Pons (tissue), 1 donor: Measurements from ENCODE around the gene USP54.

Source experiments
- DNase-seq: peaks from one replicate; pipeline ENCODE4 v3.0.0-alpha.2; 2016; ENCODE audit warnings: low spot score

Gene USP54

GRCh38 chr10:73460897-73461296 lies 130.2 kb downstream of the USP54 start:
- no peak for DNase-seq

GRCh38 chr10:73459683-73460314 lies 131.3 kb downstream of the USP54 start:
- no peak for DNase-seq

GRCh38 chr10:73456187-73456890 lies 134.8 kb downstream of the USP54 start:
- DNase-seq, result no peak

- no peak for DNase-seq
Measured at GRCh38 chr10:73449113-73449512, 142.0 kb downstream of the USP54 start.

- DNase-seq, result no peak
Measured at GRCh38 chr10:73448384-73448783, 142.8 kb downstream of the USP54 start.
